H1 (cell line): Measurements from ENCODE around the gene POLR3G. TPM values are rescaled to one million over a fixed set of nuclear protein-coding genes. Genes with fewer than 3 reads are reported as not detected.

Source experiments
- BACH1 ChIP-seq: IDR thresholded peaks from 2 replicates; pipeline ENCODE4 v1.6.1; 2012; ENCODE audit warnings: low read length, improper control_type of control experiment
- GABPA ChIP-seq: IDR thresholded peaks from 2 replicates; pipeline ENCODE4 v1.6.1; 2011; ENCODE audit warnings: mild to moderate bottlenecking, low read length, moderate library complexity, borderline replicate concordance; ENCODE audit not compliant: insufficient read depth
- HDAC2 ChIP-seq, 2 experiments: fragments of 300-600 bp in 1 of 2; sonication (generic) in 1 of 2; IDR thresholded peaks; 2 replicates each; pipeline ENCODE4 v1.6.1; 2011 to 2012; ENCODE audit warnings: low read depth in 2 of 2, low read length in 2 of 2, mild to moderate bottlenecking in 2 of 2, moderate library complexity in 2 of 2, borderline replicate concordance in 1 of 2, inconsistent platforms in 1 of 2
- KDM1A ChIP-seq: fragments of 200-600, 300-600 bp; sonication (generic); IDR thresholded peaks from 2 replicates; pipeline ENCODE4 v1.7.1; 2016; ENCODE audit warnings: mild to moderate bottlenecking, low read length, borderline replicate concordance
- MAFK ChIP-seq: IDR thresholded peaks from 2 replicates; pipeline ENCODE4 v1.6.1; 2012; ENCODE audit warnings: low read depth, mild to moderate bottlenecking, improper control_type of control experiment, low read length
- MAX ChIP-seq: IDR thresholded peaks from 2 replicates; pipeline ENCODE4 v1.6.1; 2012; ENCODE audit warnings: inconsistent platforms
- POLR2AphosphoS5 ChIP-seq: IDR thresholded peaks from 2 replicates; pipeline ENCODE4 v1.6.1; 2011; ENCODE audit warnings: low read depth, low read length
- SP2 ChIP-seq: IDR thresholded peaks from 2 replicates; pipeline ENCODE4 v1.6.1; 2012; ENCODE audit warnings: mild to moderate bottlenecking, low read length, inconsistent platforms
- SUZ12 ChIP-seq: fragments of 200-600 bp; sonication (generic); IDR thresholded peaks from 2 replicates; pipeline ENCODE4 v1.6.1; 2012; ENCODE audit warnings: mild to moderate bottlenecking, inconsistent platforms, low read length, moderate library complexity, mixed read lengths
- TCF12 ChIP-seq: IDR thresholded peaks from 2 replicates; pipeline ENCODE4 v1.6.1; 2011; ENCODE audit warnings: low read depth, mild to moderate bottlenecking, low read length
- YY1 ChIP-seq: IDR thresholded peaks from 2 replicates; pipeline ENCODE4 v1.6.1; 2011; ENCODE audit warnings: low read depth, mild to moderate bottlenecking, low read length
- polyA plus RNA-seq, 7 experiments: library from polyadenylated mRNA; depleted of rRNA in 3 of 7; stranded (reverse) in 5 of 7; unstranded in 2 of 7; fragments of >200 nt in 5 of 7; fragments of 200-250 nt in 2 of 7; gene quantifications; 1 replicate in 5 of 7; 2 replicates in 1 of 7; 4 replicates in 1 of 7; pipeline versions ENCODE4 v1.2.1 to v1.2.3, GENCODE V29; 2011 to 2013; ENCODE audit warnings: missing spikeins in 2 of 7, mixed read lengths in 2 of 7
- total RNA-seq: library from RNA; stranded (reverse); fragmentation: NEBNext Ultra II Directional; extraction: Animal tissue kit (Norgen Biotek cat#: 25700); gene quantifications from 2 replicates; pipeline ENCODE4 v1.2.1, GENCODE V29; 2021
- TF ChIP-seq, protein P1 (sequence below): fragments of 300-600 bp; sonication (generic); IDR thresholded peaks from 2 replicates; pipeline ENCODE4 v1.7.1; 2012; ENCODE audit warnings: low read length, moderate library complexity, mild to moderate bottlenecking, inconsistent platforms; ENCODE audit not compliant: insufficient replicate concordance

The POLR3G gene
- total and polyA plus RNA-seq, 2 of the 8 experiments (the other 6 are each of a cell fraction or from before 2014, with no cell fraction given), result 119 to 179 TPM

- TF ChIP-seq, protein P1, sequence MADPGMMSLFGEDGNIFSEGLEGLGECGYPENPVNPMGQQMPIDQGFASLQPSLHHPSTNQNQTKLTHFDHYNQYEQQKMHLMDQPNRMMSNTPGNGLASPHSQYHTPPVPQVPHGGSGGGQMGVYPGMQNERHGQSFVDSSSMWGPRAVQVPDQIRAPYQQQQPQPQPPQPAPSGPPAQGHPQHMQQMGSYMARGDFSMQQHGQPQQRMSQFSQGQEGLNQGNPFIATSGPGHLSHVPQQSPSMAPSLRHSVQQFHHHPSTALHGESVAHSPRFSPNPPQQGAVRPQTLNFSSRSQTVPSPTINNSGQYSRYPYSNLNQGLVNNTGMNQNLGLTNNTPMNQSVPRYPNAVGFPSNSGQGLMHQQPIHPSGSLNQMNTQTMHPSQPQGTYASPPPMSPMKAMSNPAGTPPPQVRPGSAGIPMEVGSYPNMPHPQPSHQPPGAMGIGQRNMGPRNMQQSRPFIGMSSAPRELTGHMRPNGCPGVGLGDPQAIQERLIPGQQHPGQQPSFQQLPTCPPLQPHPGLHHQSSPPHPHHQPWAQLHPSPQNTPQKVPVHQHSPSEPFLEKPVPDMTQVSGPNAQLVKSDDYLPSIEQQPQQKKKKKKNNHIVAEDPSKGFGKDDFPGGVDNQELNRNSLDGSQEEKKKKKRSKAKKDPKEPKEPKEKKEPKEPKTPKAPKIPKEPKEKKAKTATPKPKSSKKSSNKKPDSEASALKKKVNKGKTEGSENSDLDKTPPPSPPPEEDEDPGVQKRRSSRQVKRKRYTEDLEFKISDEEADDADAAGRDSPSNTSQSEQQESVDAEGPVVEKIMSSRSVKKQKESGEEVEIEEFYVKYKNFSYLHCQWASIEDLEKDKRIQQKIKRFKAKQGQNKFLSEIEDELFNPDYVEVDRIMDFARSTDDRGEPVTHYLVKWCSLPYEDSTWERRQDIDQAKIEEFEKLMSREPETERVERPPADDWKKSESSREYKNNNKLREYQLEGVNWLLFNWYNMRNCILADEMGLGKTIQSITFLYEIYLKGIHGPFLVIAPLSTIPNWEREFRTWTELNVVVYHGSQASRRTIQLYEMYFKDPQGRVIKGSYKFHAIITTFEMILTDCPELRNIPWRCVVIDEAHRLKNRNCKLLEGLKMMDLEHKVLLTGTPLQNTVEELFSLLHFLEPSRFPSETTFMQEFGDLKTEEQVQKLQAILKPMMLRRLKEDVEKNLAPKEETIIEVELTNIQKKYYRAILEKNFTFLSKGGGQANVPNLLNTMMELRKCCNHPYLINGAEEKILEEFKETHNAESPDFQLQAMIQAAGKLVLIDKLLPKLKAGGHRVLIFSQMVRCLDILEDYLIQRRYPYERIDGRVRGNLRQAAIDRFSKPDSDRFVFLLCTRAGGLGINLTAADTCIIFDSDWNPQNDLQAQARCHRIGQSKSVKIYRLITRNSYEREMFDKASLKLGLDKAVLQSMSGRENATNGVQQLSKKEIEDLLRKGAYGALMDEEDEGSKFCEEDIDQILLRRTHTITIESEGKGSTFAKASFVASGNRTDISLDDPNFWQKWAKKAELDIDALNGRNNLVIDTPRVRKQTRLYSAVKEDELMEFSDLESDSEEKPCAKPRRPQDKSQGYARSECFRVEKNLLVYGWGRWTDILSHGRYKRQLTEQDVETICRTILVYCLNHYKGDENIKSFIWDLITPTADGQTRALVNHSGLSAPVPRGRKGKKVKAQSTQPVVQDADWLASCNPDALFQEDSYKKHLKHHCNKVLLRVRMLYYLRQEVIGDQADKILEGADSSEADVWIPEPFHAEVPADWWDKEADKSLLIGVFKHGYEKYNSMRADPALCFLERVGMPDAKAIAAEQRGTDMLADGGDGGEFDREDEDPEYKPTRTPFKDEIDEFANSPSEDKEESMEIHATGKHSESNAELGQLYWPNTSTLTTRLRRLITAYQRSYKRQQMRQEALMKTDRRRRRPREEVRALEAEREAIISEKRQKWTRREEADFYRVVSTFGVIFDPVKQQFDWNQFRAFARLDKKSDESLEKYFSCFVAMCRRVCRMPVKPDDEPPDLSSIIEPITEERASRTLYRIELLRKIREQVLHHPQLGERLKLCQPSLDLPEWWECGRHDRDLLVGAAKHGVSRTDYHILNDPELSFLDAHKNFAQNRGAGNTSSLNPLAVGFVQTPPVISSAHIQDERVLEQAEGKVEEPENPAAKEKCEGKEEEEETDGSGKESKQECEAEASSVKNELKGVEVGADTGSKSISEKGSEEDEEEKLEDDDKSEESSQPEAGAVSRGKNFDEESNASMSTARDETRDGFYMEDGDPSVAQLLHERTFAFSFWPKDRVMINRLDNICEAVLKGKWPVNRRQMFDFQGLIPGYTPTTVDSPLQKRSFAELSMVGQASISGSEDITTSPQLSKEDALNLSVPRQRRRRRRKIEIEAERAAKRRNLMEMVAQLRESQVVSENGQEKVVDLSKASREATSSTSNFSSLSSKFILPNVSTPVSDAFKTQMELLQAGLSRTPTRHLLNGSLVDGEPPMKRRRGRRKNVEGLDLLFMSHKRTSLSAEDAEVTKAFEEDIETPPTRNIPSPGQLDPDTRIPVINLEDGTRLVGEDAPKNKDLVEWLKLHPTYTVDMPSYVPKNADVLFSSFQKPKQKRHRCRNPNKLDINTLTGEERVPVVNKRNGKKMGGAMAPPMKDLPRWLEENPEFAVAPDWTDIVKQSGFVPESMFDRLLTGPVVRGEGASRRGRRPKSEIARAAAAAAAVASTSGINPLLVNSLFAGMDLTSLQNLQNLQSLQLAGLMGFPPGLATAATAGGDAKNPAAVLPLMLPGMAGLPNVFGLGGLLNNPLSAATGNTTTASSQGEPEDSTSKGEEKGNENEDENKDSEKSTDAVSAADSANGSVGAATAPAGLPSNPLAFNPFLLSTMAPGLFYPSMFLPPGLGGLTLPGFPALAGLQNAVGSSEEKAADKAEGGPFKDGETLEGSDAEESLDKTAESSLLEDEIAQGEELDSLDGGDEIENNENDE, result no peak
- TF ChIP-seq TCF12 (no peak), SUZ12 (no peak), MAFK (no peak), SP2 (no peak), GABPA (no peak), MAX (no peak), POLR2AphosphoS5 (no peak), BACH1 (no peak), KDM1A (no peak), YY1 (no peak), HDAC2 (IDR thresholded peaks at IDR 0.05; ENCODE audit: borderline replicate concordance in 1 of 2, low read depth in 2 of 2, low read length in 2 of 2) (no peak)
These were observed 73.5 kb downstream of the POLR3G start (continued) for GRCh38 chr5:90548069-90548593.
